ENCODE results near the gene HAUS6. TPM values are rescaled to one million over a fixed set of nuclear protein-coding genes. Genes with fewer than 3 reads are reported as not detected.

HAUS6 gene
- total RNA-seq, 3 donors from 2014 or later (not counting 1 experiment from before 2014, with no cell fraction given): 14.6 to 18.3 (median 14.9) TPM

DNA sequence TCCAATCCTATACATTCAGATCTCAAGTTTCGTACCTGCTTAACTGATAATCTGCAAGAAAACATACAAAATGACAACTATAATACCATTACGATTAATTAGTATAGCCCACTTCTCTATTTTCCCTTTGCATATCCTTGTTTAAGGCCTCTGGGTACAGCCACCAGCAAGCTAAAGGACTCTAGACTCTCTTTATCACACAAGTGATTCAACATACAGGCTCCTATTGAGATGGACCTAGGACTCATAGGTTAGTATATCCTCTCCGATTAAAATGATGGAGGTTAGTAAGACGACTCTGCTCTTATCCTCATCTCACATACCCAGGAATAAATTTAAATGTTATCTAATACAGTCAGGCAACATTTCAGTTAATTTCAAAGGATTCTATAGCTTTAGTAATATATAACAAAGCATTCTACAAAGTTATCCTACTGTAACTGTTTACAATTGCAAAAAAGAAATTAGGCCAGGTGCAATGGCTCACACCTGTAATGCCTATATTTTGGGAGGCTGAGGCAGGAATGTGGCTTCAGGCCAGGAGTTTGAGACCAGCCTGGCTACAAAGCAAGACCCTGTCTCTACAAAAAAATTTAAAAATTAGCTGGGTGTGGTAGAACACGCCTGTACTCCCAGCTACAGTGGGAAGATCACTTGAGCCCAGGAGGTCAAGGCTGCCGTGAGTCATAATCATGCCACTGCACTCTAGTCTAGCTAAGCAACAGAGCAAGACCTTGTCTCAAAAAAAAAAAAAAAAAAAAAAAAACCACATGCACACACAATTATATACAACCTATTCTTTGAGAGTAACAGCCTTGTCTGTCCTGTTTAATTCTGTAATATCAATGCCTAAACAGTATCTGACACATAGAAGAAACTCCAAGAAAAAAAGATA is 15.4 kb downstream of the HAUS6 start:
- no peaks in the 10 kb centered on the region for H3K9me3 Mint-ChIP-seq
- Histone ChIP-seq H3K27ac (ENCODE audit: low read length) (no peak overlapping the region), H3K4me1 (ENCODE audit: control insufficient read depth, insufficient read depth, low read length) (no peaks in the 10 kb centered on the region), H3K4me3 (ENCODE audit: low read length) (no peak overlapping the region), H3K36me3 (ENCODE audit: control insufficient read depth, insufficient read depth, low read length) (peaks cover 58% of the 10 kb centered on the region), H3K27me3 (ENCODE audit: control insufficient read depth, insufficient read depth, low read length) (no peaks in the 10 kb centered on the region), H3K9me3 (ENCODE audit: control insufficient read depth, insufficient read depth, low read length) (no peaks in the 10 kb centered on the region)
- 93% methylated on average over 4 of the region's 6 CpGs for WGBS (ENCODE audit: insufficient coverage)
- no peaks in the 10 kb centered on the region for H3K36me3 Mint-ChIP-seq
- no peak overlapping the region for H3K27ac Mint-ChIP-seq
- H3K4me3 Mint-ChIP-seq: no peak overlapping the region
- peaks cover 0 to 4% of the 10 kb centered on the region in 2 donors for H3K4me1 Mint-ChIP-seq
- TF ChIP-seq, protein P1, sequence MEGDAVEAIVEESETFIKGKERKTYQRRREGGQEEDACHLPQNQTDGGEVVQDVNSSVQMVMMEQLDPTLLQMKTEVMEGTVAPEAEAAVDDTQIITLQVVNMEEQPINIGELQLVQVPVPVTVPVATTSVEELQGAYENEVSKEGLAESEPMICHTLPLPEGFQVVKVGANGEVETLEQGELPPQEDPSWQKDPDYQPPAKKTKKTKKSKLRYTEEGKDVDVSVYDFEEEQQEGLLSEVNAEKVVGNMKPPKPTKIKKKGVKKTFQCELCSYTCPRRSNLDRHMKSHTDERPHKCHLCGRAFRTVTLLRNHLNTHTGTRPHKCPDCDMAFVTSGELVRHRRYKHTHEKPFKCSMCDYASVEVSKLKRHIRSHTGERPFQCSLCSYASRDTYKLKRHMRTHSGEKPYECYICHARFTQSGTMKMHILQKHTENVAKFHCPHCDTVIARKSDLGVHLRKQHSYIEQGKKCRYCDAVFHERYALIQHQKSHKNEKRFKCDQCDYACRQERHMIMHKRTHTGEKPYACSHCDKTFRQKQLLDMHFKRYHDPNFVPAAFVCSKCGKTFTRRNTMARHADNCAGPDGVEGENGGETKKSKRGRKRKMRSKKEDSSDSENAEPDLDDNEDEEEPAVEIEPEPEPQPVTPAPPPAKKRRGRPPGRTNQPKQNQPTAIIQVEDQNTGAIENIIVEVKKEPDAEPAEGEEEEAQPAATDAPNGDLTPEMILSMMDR (IDR thresholded peaks at IDR 0.05): no peak
- intact Hi-C loops (cut with micrococcal nuclease): no loop called here
- DNase-seq (no peak), ATAC-seq (no peak)
- no peaks in the 10 kb centered on the region for H3K27me3 Mint-ChIP-seq (ENCODE audit: low read depth in 2 of 2)

DNA sequence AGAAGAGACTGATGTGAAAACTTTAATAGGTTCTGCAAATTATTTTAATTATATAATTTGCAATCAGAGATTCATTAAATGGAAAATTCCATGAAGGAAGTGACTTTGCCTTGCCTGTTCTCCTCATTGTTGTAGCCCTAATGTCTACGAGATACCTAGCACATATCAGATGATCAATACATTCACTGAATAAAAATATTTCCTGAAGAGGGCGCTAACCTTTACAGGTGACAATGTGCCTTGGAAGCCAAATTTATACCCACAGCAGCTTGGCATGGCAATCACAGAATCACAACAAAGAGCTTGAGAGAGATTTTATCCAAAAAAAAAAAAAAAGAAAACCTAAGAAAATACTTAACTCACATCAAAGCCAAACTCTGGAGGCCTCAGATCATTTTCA is 17.4 kb downstream of the HAUS6 start:
- Mint-ChIP-seq H3K36me3 (peaks cover 7% of the 10 kb centered on the region), H3K4me3 (no peak overlapping the region), H3K27ac (peak overlapping the region in 1 of 2 donors; percentile 53), H3K27me3 (ENCODE audit: low read depth in 2 of 2) (no peaks in the 10 kb centered on the region), H3K4me1 (peaks cover 0 to 4% of the 10 kb centered on the region in 2 donors), H3K9me3 (no peaks in the 10 kb centered on the region)
- Histone ChIP-seq H3K4me3 (ENCODE audit: low read length) (no peak overlapping the region), H3K27ac (ENCODE audit: low read length) (no peak overlapping the region), H3K9me3 (ENCODE audit: control insufficient read depth, insufficient read depth, low read length) (no peaks in the 10 kb centered on the region), H3K27me3 (ENCODE audit: control insufficient read depth, insufficient read depth, low read length) (no peaks in the 10 kb centered on the region), H3K4me1 (ENCODE audit: control insufficient read depth, insufficient read depth, low read length) (no peaks in the 10 kb centered on the region), H3K36me3 (ENCODE audit: control insufficient read depth, insufficient read depth, low read length) (peaks cover 57% of the 10 kb centered on the region)
- DNase-seq (peak in 1 of 2 donors; percentile 69), ATAC-seq (peak in 2 of 3 donors; percentile 46 to 67)
- WGBS (ENCODE audit: insufficient coverage): 80% methylated on average over 2 of the region's 2 CpGs
- intact Hi-C loops (cut with micrococcal nuclease): no loop called here
- TF ChIP-seq, protein P1 (IDR thresholded peaks at IDR 0.05): peak; percentile 39

DNA sequence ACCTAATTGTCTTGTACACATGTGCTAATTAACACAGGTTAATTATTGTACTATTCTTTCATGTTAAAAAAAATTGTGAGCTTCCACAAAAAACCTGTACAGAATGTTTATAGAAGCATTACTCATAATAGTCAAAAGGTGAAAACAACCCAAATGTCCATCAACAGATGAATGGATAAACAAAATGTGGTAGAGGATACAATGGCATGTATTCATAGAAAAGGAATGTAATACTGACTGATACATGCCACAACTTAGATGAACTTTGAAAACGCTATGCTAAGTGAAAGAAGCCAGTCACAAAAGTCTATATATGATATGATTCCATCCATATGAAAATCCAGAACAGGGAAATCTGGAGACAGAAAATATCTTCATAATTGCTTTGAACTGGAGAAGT is 27.9 kb downstream of the HAUS6 start:
- peak overlapping the region in 1 of 2 donors; percentile 3 for H3K27ac Mint-ChIP-seq
- H3K36me3 ChIP-seq (ENCODE audit: control insufficient read depth, insufficient read depth, low read length): peaks cover 54% of the 10 kb centered on the region
- TF ChIP-seq, protein P1 (IDR thresholded peaks at IDR 0.05): no peak

More for the DNA sequence above, 27.9 kb downstream of the HAUS6 start:
- WGBS (ENCODE audit: insufficient coverage): no CpG with 5 or more reads among the region's 1 CpG
- Histone ChIP-seq H3K9me3 (ENCODE audit: control insufficient read depth, insufficient read depth, low read length) (no peaks in the 10 kb centered on the region), H3K4me1 (ENCODE audit: control insufficient read depth, insufficient read depth, low read length) (no peaks in the 10 kb centered on the region), H3K27ac (ENCODE audit: low read length) (no peak overlapping the region), H3K27me3 (ENCODE audit: control insufficient read depth, insufficient read depth, low read length) (no peaks in the 10 kb centered on the region), H3K4me3 (ENCODE audit: low read length) (no peak overlapping the region)
- H3K36me3 Mint-ChIP-seq: peaks cover 30% of the 10 kb centered on the region
- no peaks in the 10 kb centered on the region for H3K9me3 Mint-ChIP-seq
- H3K27me3 Mint-ChIP-seq (ENCODE audit: low read depth in 2 of 2): no peaks in the 10 kb centered on the region
- ATAC-seq (no peak), DNase-seq (no peak)
- intact Hi-C loops (cut with micrococcal nuclease): no loop called here
- H3K4me3 Mint-ChIP-seq: no peak overlapping the region
- H3K4me1 Mint-ChIP-seq: peaks cover 6 to 9% of the 10 kb centered on the region in 2 donors
